ENCODE measurements around the gene NAP1L4. TPM values are rescaled to one million over a fixed set of nuclear protein-coding genes. Genes with fewer than 3 reads are reported as not detected.

The NAP1L4 gene
- total and polyA plus RNA-seq, 2 of the 8 experiments (the other 6 are each of a cell fraction or from before 2014, with no cell fraction given) = 75.8 to 194 TPM

DNA sequence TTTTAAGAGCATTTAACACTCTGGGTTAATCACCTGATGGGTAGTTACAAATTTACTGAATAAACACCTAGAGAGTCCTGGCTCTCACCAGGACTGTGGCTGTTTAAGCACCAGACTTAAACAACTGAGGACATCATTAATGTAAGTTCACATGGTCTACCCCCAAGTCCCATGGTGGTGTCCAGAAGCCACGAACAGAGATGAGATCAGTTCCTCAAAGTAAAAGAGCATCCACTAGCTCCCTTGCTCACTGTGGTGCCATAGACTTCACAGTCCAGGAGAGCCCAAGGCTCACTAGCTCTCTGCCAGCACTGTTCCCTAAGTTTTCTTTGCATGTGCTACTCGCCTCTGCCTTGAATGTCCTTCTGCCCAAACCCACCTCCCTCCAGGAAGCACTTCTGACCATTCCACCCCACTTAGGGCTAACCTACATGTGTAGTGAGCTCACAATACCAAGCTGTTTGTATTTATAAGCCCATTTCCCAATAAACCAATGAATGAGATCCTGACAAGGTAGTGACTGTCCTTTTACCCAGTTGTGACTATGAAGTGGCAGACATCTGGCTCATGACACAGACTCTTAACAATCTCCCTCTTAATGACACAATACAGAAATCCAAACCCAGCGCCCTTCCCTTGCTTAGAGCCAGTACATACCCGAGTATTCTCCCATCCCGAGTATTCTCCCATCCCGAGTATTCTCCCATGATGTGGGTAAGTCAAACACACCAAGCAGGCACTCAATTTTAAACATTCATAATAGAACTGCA lies 15.7 kb downstream of the NAP1L4 start:
- H4K8ac ChIP-seq (ENCODE audit: extremely low read depth, insufficient read depth, low read length) = no peak overlapping the region
- no peak overlapping the region for H2AFZ ChIP-seq (ENCODE audit: low read length)
- CTCF ChIA-PET (ENCODE audit: partially characterized antibody) = interaction anchor here (0.7 to 2.9 kb wide), 18 partner anchors 9 to 159 kb away, joined by 3 to 18 read pairs (median 7); partner anchors contain the start of genes NAP1L4 and PHLDA2
- H3K18ac ChIP-seq (ENCODE audit: extremely low read depth, low read length) = no peak overlapping the region
- H3K56ac ChIP-seq (replicated peaks; ENCODE audit: insufficient read length, low read depth, low read length) = no peak overlapping the region
- H3K4me2 ChIP-seq (ENCODE audit: insufficient read depth in 1 of 2, low read depth in 2 of 2, low read length in 2 of 2) = no peak overlapping the region
- no peaks in the 10 kb centered on the region for H3K23me2 ChIP-seq (ENCODE audit: low read depth, low read length)
- no peak overlapping the region for H2BK5ac ChIP-seq (ENCODE audit: low read depth, low read length)
- peaks cover 6% of the 10 kb centered on the region for H3K79me1 ChIP-seq (ENCODE audit: low read depth, low read length)
- TF ChIP-seq FOSL1 (IDR thresholded peaks at IDR 0.05; ENCODE audit: insufficient read depth, low read depth, low read length) (no peak), HDAC2 (IDR thresholded peaks at IDR 0.05; ENCODE audit: borderline replicate concordance in 1 of 2, low read depth in 2 of 2, low read length in 2 of 2) (no peak)
- H2BK20ac ChIP-seq (ENCODE audit: low read length) = no peak overlapping the region
- H3K9ac ChIP-seq (replicated peaks in 1 of 4; ENCODE audit: extremely low read depth in 1 of 4, low read depth in 3 of 4, low read length in 3 of 4) = no peak overlapping the region
- no peak overlapping the region for H4K5ac ChIP-seq (ENCODE audit: insufficient read length, low read depth, low read length)
- H3K4me1 ChIP-seq (replicated peaks in 1 of 4; ENCODE audit: control insufficient read depth in 3 of 4, insufficient read depth in 4 of 4, low read length in 3 of 4) = no peaks in the 10 kb centered on the region
- peaks cover 6 to 26% of the 10 kb centered on the region in 2 experiments for H4K20me1 ChIP-seq (replicated peaks in 1 of 2; ENCODE audit: control insufficient read depth in 1 of 2, insufficient read depth in 2 of 2, low read length in 2 of 2)
- no peaks in the 10 kb centered on the region for H3K9me3 ChIP-seq (ENCODE audit: insufficient read depth in 2 of 2, low read depth in 1 of 2, low read length in 1 of 2)
- FAIRE-seq (no peak), DNase-seq (ENCODE audit: low read depth in 1 of 2, low spot score in 2 of 2) (no peak)
- H2BK120ac ChIP-seq (replicated peaks; ENCODE audit: low read depth, low read length) = no peak overlapping the region
- no peak overlapping the region for H4K91ac ChIP-seq (replicated peaks; ENCODE audit: insufficient read length, low read length)
- no peaks in the 10 kb centered on the region for H3K27me3 ChIP-seq (replicated peaks in 1 of 4; ENCODE audit: control insufficient read depth in 3 of 4, extremely low read depth in 1 of 4, insufficient read depth in 3 of 4, low read length in 3 of 4)
- H3K36me3 ChIP-seq (ENCODE audit: control insufficient read depth in 2 of 4, insufficient read depth in 4 of 4, low read length in 3 of 4) = peaks cover 41 to 78% (median 61%) of the 10 kb centered on the region in 4 experiments
- no peak overlapping the region for H3K4me3 ChIP-seq (ENCODE audit: extremely low read depth in 1 of 4, insufficient read depth in 2 of 4, low read depth in 3 of 4, low read length in 4 of 4)
- H2BK15ac ChIP-seq (ENCODE audit: low read length) = no peak overlapping the region
- POLR2A ChIA-PET (ENCODE audit: partially characterized antibody) = interaction anchor here (0.6 to 1.5 kb wide), 4 partner anchors 16 to 115 kb away, joined by 3 read pairs; partner anchors contain the start of gene NAP1L4
- H3K79me2 ChIP-seq (ENCODE audit: control insufficient read depth in 1 of 2, insufficient read depth in 2 of 2, low read length in 2 of 2) = peaks cover 4 to 81% of the 10 kb centered on the region in 2 experiments
- no peak overlapping the region for H3K23ac ChIP-seq (ENCODE audit: insufficient read length)
- WGBS, 2 experiments (ENCODE audit: extremely low coverage in 1 of 2, insufficient coverage in 1 of 2, insufficient read length in 1 of 2, insufficient replicate concordance in 2 of 2, low coverage in 1 of 2, low lambda C conversion rate in 2 of 2, missing lambda C conversion rate in 1 of 2) = 83% methylated on average over 6 of the region's 6 CpGs; no CpG with 5 or more reads in 1 of the 2 experiments
- H2AK5ac ChIP-seq (ENCODE audit: low read depth, low read length) = no peak overlapping the region
- H3K14ac ChIP-seq (ENCODE audit: insufficient read length) = no peak overlapping the region
- H2BK12ac ChIP-seq (ENCODE audit: low read depth, low read length) = no peak overlapping the region
- H3K4ac ChIP-seq (replicated peaks; ENCODE audit: insufficient read length, low read depth, low read length) = no peak overlapping the region
- no peak overlapping the region for H3K27ac ChIP-seq (ENCODE audit: low read depth, low read length)

Measured in H1 (cell line).